HepG2 (cell line): ENCODE measurements around the gene PPP1R3F. TPM values are rescaled to one million over a fixed set of nuclear protein-coding genes. Genes with fewer than 3 reads are reported as not detected.

Source experiments
- ATAC-seq: fragments of 200-7000 bp; cut with Tn5 transposase; 3 replicates; pipeline ENCODE4 v1.9.1; 2020; ENCODE audit warnings: mild to moderate bottlenecking, moderate library complexity
- BruUV-seq: library from RNA; stranded (reverse); fragments of 400-500 nt; replicated peaks from 2 replicates; lab custom pipeline; 2021; lab: Mats Ljungman, UMichigan
- CTCF ChIA-PET: fragments of 300-600 bp; formaldehyde crosslinking; extraction: SDS; loops from one replicate; lab custom pipeline; 2021; ENCODE audit warnings: low total read pairs, inconsistent platforms, low intra/inter-chr PET ratio; lab: Yijun Ruan, JAX
- POLR2A ChIA-PET: fragments of 350-600 bp; sonication (Branson Sonifier 250); formaldehyde crosslinking; loops from one replicate; lab custom pipeline; 2020; ENCODE audit warnings: antibody characterized with exemption, inconsistent platforms; lab: Yijun Ruan, JAX
- DNase-seq: peaks from one replicate; pipeline ENCODE4 v3.0.0-alpha.2; 2015; ENCODE audit warnings: low spot score
- FAIRE-seq: peaks from 3 replicates; lab custom pipeline; 2011; peaks lifted over from hg19 to GRCh38; lab: Jason Lieb, UNC
- H2AFZ ChIP-seq: one replicate; pipeline ENCODE4 v1.6.1; 2011; ENCODE audit warnings: low read length, inconsistent platforms
- H3K27ac ChIP-seq: fragments of 300-600 bp; 3 replicates; pipeline ENCODE4 v1.8.0; 2011; ENCODE audit warnings: mixed run types, mild to moderate bottlenecking, mixed read lengths, low read length, inconsistent platforms; ENCODE audit not compliant: insufficient read depth; ENCODE audit errors: extremely low read length
- H3K27me3 ChIP-seq, 2 experiments: fragments of 200-600 bp in 1 of 2; 2 replicates in 1 of 2; 3 replicates in 1 of 2; pipeline versions ENCODE4 v1.6.0 to v1.8.0; 2011; ENCODE audit warnings: low read length in 2 of 2, mild to moderate bottlenecking in 2 of 2, moderate library complexity in 2 of 2, inconsistent platforms in 1 of 2; ENCODE audit not compliant: insufficient read depth in 2 of 2, control insufficient read depth in 1 of 2
- H3K36me3 ChIP-seq, 2 experiments: fragments of 200-600 bp in 1 of 2; replicated peaks in 1 of 2; 2 replicates in 1 of 2; 3 replicates in 1 of 2; pipeline versions ENCODE4 v1.5.1 to v1.8.0; 2011; ENCODE audit warnings: low read length in 2 of 2, inconsistent platforms in 1 of 2; ENCODE audit not compliant: insufficient read depth in 2 of 2, control insufficient read depth in 1 of 2
- H3K4me1 ChIP-seq: 2 replicates; pipeline ENCODE4 v1.5.1; 2012; ENCODE audit warnings: low read length, inconsistent platforms; ENCODE audit not compliant: insufficient read depth
- H3K4me2 ChIP-seq: 2 replicates; pipeline ENCODE4 v1.6.0; 2011; ENCODE audit warnings: low read depth, low read length, inconsistent platforms
- H3K4me3 ChIP-seq, 3 experiments: fragments of 200-600 bp in 1 of 3; sonication (generic), shearing (Covaris generic) in 1 of 3; replicated peaks in 1 of 3; 2 replicates each; pipeline ENCODE4 v1.5.1; 2011 to 2016; ENCODE audit warnings: low read length in 3 of 3, inconsistent platforms in 2 of 3, low read depth in 2 of 3, mild to moderate bottlenecking in 2 of 3, control low read depth in 1 of 3, mixed read lengths in 1 of 3; ENCODE audit not compliant: insufficient read depth in 1 of 3
- H3K79me2 ChIP-seq: one replicate; pipeline ENCODE4 v1.6.1; 2011; ENCODE audit warnings: low read length, inconsistent platforms; ENCODE audit not compliant: insufficient read depth
- H3K9ac ChIP-seq: 2 replicates; pipeline ENCODE4 v1.6.0; 2011; ENCODE audit warnings: mild to moderate bottlenecking, low read depth, low read length, inconsistent platforms; ENCODE audit not compliant: insufficient read depth
- H3K9me3 ChIP-seq: 2 replicates; pipeline ENCODE4 v1.5.1; 2012; ENCODE audit warnings: mild to moderate bottlenecking, low read length
- H4K20me1 ChIP-seq: 2 replicates; pipeline ENCODE4 v1.6.0; 2011; ENCODE audit warnings: inconsistent platforms, mild to moderate bottlenecking, low read length, moderate library complexity; ENCODE audit not compliant: insufficient read depth
- CREB1 ChIP-seq, 2 experiments: fragments of 450-650 bp in 1 of 2; IDR thresholded peaks; 2 replicates each; pipeline ENCODE4 v1.6.1; 2016 to 2017; ENCODE audit warnings: control low read depth in 1 of 2, mild to moderate bottlenecking in 1 of 2, missing compliant biosample characterization in 1 of 2, missing genetic modification characterization in 1 of 2
- FOXK2 ChIP-seq: fragments of 450-650 bp; IDR thresholded peaks from 2 replicates; pipeline ENCODE4 v1.6.1; 2016
- KLF16 ChIP-seq, 2 experiments: sonication (generic) in 1 of 2; formaldehyde crosslinking in 1 of 2; IDR thresholded peaks; 2 replicates each; pipeline versions ENCODE4 v1.6.1 to v1.8.0; 2016 to 2023; ENCODE audit warnings: missing genetic modification reagents in 2 of 2, missing compliant biosample characterization in 1 of 2
- MAFG ChIP-seq: sonication (generic); formaldehyde crosslinking; IDR thresholded peaks from 2 replicates; pipeline ENCODE4 v1.5.1; 2020; ENCODE audit warnings: mild to moderate bottlenecking, missing genetic modification reagents
- POLR2G ChIP-seq: fragments of 200-400 bp; formaldehyde crosslinking; IDR thresholded peaks from 2 replicates; pipeline ENCODE4 v1.6.1; 2018; ENCODE audit warnings: mild to moderate bottlenecking, low read depth, low read length, moderate library complexity
- REXO4 ChIP-seq: sonication (generic); formaldehyde crosslinking; IDR thresholded peaks from 2 replicates; pipeline ENCODE4 v1.8.0; 2022; ENCODE audit warnings: missing genetic modification reagents, mild to moderate bottlenecking, borderline replicate concordance
- SATB2 ChIP-seq: sonication (generic); formaldehyde crosslinking; IDR thresholded peaks from 2 replicates; pipeline ENCODE4 v1.5.0; 2020; ENCODE audit warnings: missing genetic modification reagents
- ZBTB33 ChIP-seq: sonication (generic); formaldehyde crosslinking; IDR thresholded peaks from 2 replicates; pipeline ENCODE4 v1.4.0; 2020; ENCODE audit warnings: missing genetic modification reagents
- ZKSCAN1 ChIP-seq: fragments of 150-350 bp; IDR thresholded peaks from 2 replicates; pipeline ENCODE4 v1.6.1; 2014; ENCODE audit warnings: low read length
- ZMAT3 ChIP-seq: sonication (generic); formaldehyde crosslinking; conservative IDR thresholded peaks from 2 replicates; pipeline ENCODE4 v1.7.0; 2021; ENCODE audit warnings: missing genetic modification reagents
- ZNF577 ChIP-seq: sonication (generic); formaldehyde crosslinking; IDR thresholded peaks from 2 replicates; pipeline ENCODE4 v1.4.0; 2020; ENCODE audit warnings: mild to moderate bottlenecking, low read depth, missing genetic modification reagents, borderline replicate concordance
- ZNF724P ChIP-seq: sonication (generic); formaldehyde crosslinking; IDR thresholded peaks from 2 replicates; pipeline ENCODE4 v1.8.0; 2022; ENCODE audit warnings: missing genetic modification reagents, borderline replicate concordance
- ZNF878 ChIP-seq: sonication (generic); formaldehyde crosslinking; IDR thresholded peaks from 2 replicates; pipeline ENCODE4 v1.8.1; 2023; ENCODE audit warnings: mild to moderate bottlenecking, missing genetic modification reagents, moderate library complexity
- WGBS: methylation state at CpG from one replicate; pipeline ENCODE4 v1.1.6; 2017; ENCODE audit warnings: low lambda C conversion rate; 5-methylcytosine and 5-hydroxymethylcytosine counted together
- in situ Hi-C: cut with HindIII; loops from 2 replicates; pipeline ENCODE4 v1.10.0; 2017; ENCODE audit warnings: low pct_unique_long_range_greater_than_20kb; ENCODE audit not compliant: extremely low pct_ligation_motif_present
- intact Hi-C: fragments of 100-400 bp; cut with micrococcal nuclease; formaldehyde crosslinking; loops from one replicate; pipeline ENCODE4 v1.10.0; 2022; ENCODE audit not compliant: unreplicated experiment
- polyA plus RNA-seq, 8 experiments: library from polyadenylated mRNA; depleted of rRNA in 3 of 8; stranded (reverse) in 7 of 8; unstranded in 1 of 8; fragments of >200 nt; fragmentation: Illumina TruSeq in 4 of 8; extraction: Trizol in 4 of 8; gene quantifications; 2 replicates each; pipeline versions ENCODE4 v1.2.1 to v1.2.3, GENCODE V29; 2011 to 2016; ENCODE audit warnings: low read depth in 4 of 8, missing spikeins in 1 of 8, mixed read lengths in 1 of 8; ENCODE audit not compliant: insufficient read depth in 1 of 8
- total RNA-seq, 5 experiments: library from RNA; depleted of rRNA; stranded (reverse); fragments of >200 nt; fragmentation: Illumina TruSeq; extraction: Trizol; gene quantifications; 2 replicates each; pipeline ENCODE4 v1.2.3, GENCODE V29; 2016; ENCODE audit warnings: low read depth in 1 of 5

The PPP1R3F gene
- total and polyA plus RNA-seq, 2 of the 13 experiments (the other 11 are each of a cell fraction or from before 2014, with no cell fraction given) = 0.82 to 0.84 TPM

GRCh38 chrX:49247916-49248811 lies 21.4 kb upstream of the PPP1R3F start:
- TF ChIP-seq REXO4 (CRISPR knock-in tag) (no peak), KLF16 (CRISPR knock-in tag; IDR thresholded peaks at IDR 0.05) (no peak), SATB2 (no peak), CREB1 (IDR thresholded peaks at IDR 0.05) (no peak), CREB1 (CRISPR knock-in tag; IDR thresholded peaks at IDR 0.05) (no peak), ZMAT3 (no peak), FOXK2 (no peak), ZNF577 (no peak), ZBTB33 (CRISPR knock-in tag) (no peak), POLR2G (no peak), MAFG (CRISPR knock-in tag) (no peak), ZNF724P (CRISPR knock-in tag) (no peak), ZNF878 (no peak), ZKSCAN1 (no peak)
- in situ Hi-C loops (no loop called here), intact Hi-C loops (no loop called here)
- Histone ChIP-seq H3K4me1 (no peaks in the 10 kb centered on the region), H3K9ac (no peak overlapping the region), H3K27me3 (no peaks in the 10 kb centered on the region), H3K27ac (no peak overlapping the region), H3K9me3 (no peaks in the 10 kb centered on the region), H3K36me3 (peaks cover 0 to 3% of the 10 kb centered on the region in 2 experiments; a peak in 1 of 5 replicates), H3K4me3 (no peak overlapping the region), H3K79me2 (no peaks in the 10 kb centered on the region), H4K20me1 (no peaks in the 10 kb centered on the region), H3K4me2 (no peak overlapping the region), H2AFZ (no peak overlapping the region)
- FAIRE-seq = no peak
- DNase-seq = no peak
- BruUV-seq = no TSS peak
- ChIA-PET CTCF (no interaction called here), POLR2A (no interaction called here)
- 92% methylated on average over 4 of the region's 28 CpGs for WGBS
- ATAC-seq = no peak
